Right cardiac atrium (tissue), 5 donors: ENCODE measurements around the gene APLF. TPM values are rescaled to one million over a fixed set of nuclear protein-coding genes. Genes with fewer than 3 reads are reported as not detected.
"Not testable (repeated sequence)": the region's sequence is repeated elsewhere in the genome, so short reads cannot be mapped to it uniquely, and the experiment has no call there.

Source experiments
- ATAC-seq, 2 donors: fragments of 200-7000 bp; cut with Tn5 transposase; one replicate each; pipeline versions ENCODE4 v1.8.0 to v1.9.1; 2020; ENCODE audit warnings: moderate library complexity in 2 of 2, mild to moderate bottlenecking in 1 of 2
- DNase-seq, 3 donors: peaks; one replicate each; pipeline ENCODE4 v3.0.0-alpha.2; 2020
- H3K27ac ChIP-seq: one replicate; pipeline ENCODE4 v1.5.1; 2013; ENCODE audit warnings: mild to moderate bottlenecking, low read length, control low read depth, moderate library complexity
- H3K27me3 ChIP-seq: one replicate; pipeline ENCODE4 v1.6.1; 2013; ENCODE audit not compliant: control insufficient read depth, insufficient read depth
- H3K4me1 ChIP-seq: one replicate; pipeline ENCODE4 v1.6.1; 2013; ENCODE audit warnings: low read length; ENCODE audit not compliant: control insufficient read depth, insufficient read depth
- H3K4me3 ChIP-seq: one replicate; pipeline ENCODE4 v1.5.1; 2013; ENCODE audit warnings: low read length, control low read depth
- H3K9me3 ChIP-seq: one replicate; pipeline ENCODE4 v1.6.1; 2013; ENCODE audit warnings: low read length; ENCODE audit not compliant: control insufficient read depth
- WGBS: extraction: QIAGEN DNeasy Blood & Tissue Kit; methylation state at CpG from one replicate; pipeline ENCODE4 v1.1.7; 2013; 5-methylcytosine and 5-hydroxymethylcytosine counted together
- intact Hi-C, 4 donors: fragments of 100-400 bp; cut with DNase I; formaldehyde crosslinking; loops; one replicate each; pipeline versions ENCODE4 v1.11.0 to v1.14.0; 2022 to 2023
- polyA plus RNA-seq: library from polyadenylated mRNA; stranded (reverse); fragments of 200-250 nt; gene quantifications from one replicate; pipeline ENCODE4 v1.2.3, GENCODE V29; 2013
- total RNA-seq, 4 donors: library from RNA; stranded (reverse); fragmentation: NEBNext Ultra II Directional; extraction: Animal tissue kit (Norgen Biotek cat#: 25700); gene quantifications; one replicate each; pipeline ENCODE4 v1.2.1, GENCODE V29; 2021
- donor health status: healthy with polysubstance abuse.
- donor health status: DM: no; HTN: yes; CAD: no.
- donor health status: DM: no; HTN: no; CAD: no.
- donor health status: DM: no; HTN: yes; CAD: no; lungs with severe emphysema.
- donor health status: DM: yes; HTN: yes; CAD: no.

APLF gene
- total and polyA plus RNA-seq, 5 donors: 0.72 to 7.6 (median 6.6) TPM

- intact Hi-C loops: no loop called here
- Histone ChIP-seq H3K4me1 (no peaks in the 10 kb centered on the region), H3K27me3 (no peaks in the 10 kb centered on the region), H3K27ac (no peak overlapping the region), H3K4me3 (no peak overlapping the region), H3K9me3 (no peaks in the 10 kb centered on the region)
- no peak for DNase-seq
- no peak for ATAC-seq
- WGBS: 82% methylated on average over 3 of the region's 3 CpGs
Measured at GRCh38 chr2:68536000-68536399, 68.6 kb downstream of the APLF start.

GRCh38 chr2:68537011-68537410 is 69.6 kb downstream of the APLF start:
- ATAC-seq: no peak
- 92% methylated on average over 4 of the region's 4 CpGs for WGBS

GRCh38 chr2:68537809-68538208 is 70.4 kb downstream of the APLF start:
- WGBS: 54% methylated on average over 2 of the region's 2 CpGs
- H3K4me1 ChIP-seq: no peaks in the 10 kb centered on the region
- ATAC-seq (no peak), DNase-seq (no peak)
- no peaks in the 10 kb centered on the region for H3K9me3 ChIP-seq
- H3K4me3 ChIP-seq: no peak overlapping the region
- H3K27me3 ChIP-seq: no peaks in the 10 kb centered on the region
- no peak overlapping the region for H3K27ac ChIP-seq
- intact Hi-C loops: no loop called here

More at GRCh38 chr2:68537011-68537410, 69.6 kb downstream of the APLF start:
- H3K27me3 ChIP-seq: no peaks in the 10 kb centered on the region
- no peak overlapping the region for H3K4me3 ChIP-seq
- intact Hi-C loops: no loop called here
- DNase-seq: no peak
- H3K4me1 ChIP-seq: no peaks in the 10 kb centered on the region
- no peaks in the 10 kb centered on the region for H3K9me3 ChIP-seq
- H3K27ac ChIP-seq: no peak overlapping the region

DNA sequence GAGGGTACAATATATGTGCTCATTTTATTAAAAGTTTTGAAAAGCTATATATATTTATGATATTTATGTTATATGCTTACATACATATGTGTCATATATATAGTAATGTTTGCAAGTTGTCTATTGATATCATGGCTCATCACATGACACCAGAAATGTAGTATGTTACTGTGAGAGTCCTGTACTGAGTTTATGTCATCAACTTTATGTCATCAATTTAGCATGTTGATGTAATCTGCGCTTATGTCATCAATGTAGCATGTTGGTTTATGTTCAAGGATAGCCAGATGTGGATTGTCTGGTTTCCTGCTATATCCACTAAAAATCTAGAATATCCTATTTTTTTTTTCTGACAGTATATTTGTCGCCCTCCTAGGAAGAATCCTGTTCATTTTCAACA is 77.4 kb downstream of the APLF start:
- no peak overlapping the region for H3K27ac ChIP-seq
- no peak overlapping the region for H3K4me3 ChIP-seq
- DNase-seq (no peak), ATAC-seq (no peak)
- intact Hi-C loops: no loop called here
- WGBS: 92% methylated on average over 2 of the region's 2 CpGs
- no peaks in the 10 kb centered on the region for H3K4me1 ChIP-seq
- no peaks in the 10 kb centered on the region for H3K9me3 ChIP-seq
- H3K27me3 ChIP-seq: no peaks in the 10 kb centered on the region

GRCh38 chr2:68548396-68548795 is 81.0 kb downstream of the APLF start:
- Histone ChIP-seq H3K4me3 (no peak overlapping the region), H3K27ac (no peak overlapping the region), H3K4me1 (no peaks in the 10 kb centered on the region), H3K9me3 (no peaks in the 10 kb centered on the region), H3K27me3 (no peaks in the 10 kb centered on the region)
- ATAC-seq (no peak), DNase-seq (no peak)
- 54% methylated on average over 1 of the region's 1 CpG for WGBS
- intact Hi-C loops: no loop called here

DNA sequence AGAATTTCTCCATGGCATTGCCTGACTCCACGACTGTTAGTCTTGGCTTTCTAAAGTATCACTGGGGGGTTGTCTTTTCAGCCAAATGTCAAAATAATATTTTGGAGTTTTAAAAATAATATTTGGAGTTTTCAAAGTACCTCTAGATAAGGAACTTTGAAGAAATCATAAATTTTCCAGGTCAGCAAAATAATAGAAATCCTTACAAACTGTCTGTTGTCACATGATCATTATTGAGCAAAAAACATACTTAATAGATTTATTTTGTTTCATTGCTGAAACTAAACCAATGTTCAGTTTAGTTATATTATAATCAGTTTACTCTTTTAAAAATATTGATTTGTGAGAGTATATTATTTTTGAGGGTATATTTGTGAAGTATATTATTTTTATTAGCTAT is 85.7 kb downstream of the APLF start:
- no peaks in the 10 kb centered on the region for H3K4me1 ChIP-seq
- H3K27ac ChIP-seq: no peak overlapping the region
- 75% methylated on average over 1 of the region's 1 CpG for WGBS
- H3K9me3 ChIP-seq: no peaks in the 10 kb centered on the region
- ATAC-seq: no peak
- no peak overlapping the region for H3K4me3 ChIP-seq
- no peak for DNase-seq
- no peaks in the 10 kb centered on the region for H3K27me3 ChIP-seq
- intact Hi-C loops: no loop called here

- DNase-seq, H3K9me3 ChIP-seq, H3K27me3 ChIP-seq, ATAC-seq, intact Hi-C loops, H3K27ac ChIP-seq, H3K4me3 ChIP-seq, H3K4me1 ChIP-seq: not testable (repeated sequence)
- 96% methylated on average over 5 of the region's 5 CpGs for WGBS
Measured at GRCh38 chr2:68555425-68556206, 88.2 kb downstream of the APLF start.

- no peak overlapping the region for H3K4me3 ChIP-seq
- no peak overlapping the region for H3K27ac ChIP-seq
- no peak for ATAC-seq
- no peaks in the 10 kb centered on the region for H3K4me1 ChIP-seq
- H3K9me3 ChIP-seq: no peaks in the 10 kb centered on the region
- no peak for DNase-seq
- H3K27me3 ChIP-seq: no peaks in the 10 kb centered on the region
- intact Hi-C loops: no loop called here
Measured at GRCh38 chr2:68556381-68556780, 89.0 kb downstream of the APLF start.

DNA sequence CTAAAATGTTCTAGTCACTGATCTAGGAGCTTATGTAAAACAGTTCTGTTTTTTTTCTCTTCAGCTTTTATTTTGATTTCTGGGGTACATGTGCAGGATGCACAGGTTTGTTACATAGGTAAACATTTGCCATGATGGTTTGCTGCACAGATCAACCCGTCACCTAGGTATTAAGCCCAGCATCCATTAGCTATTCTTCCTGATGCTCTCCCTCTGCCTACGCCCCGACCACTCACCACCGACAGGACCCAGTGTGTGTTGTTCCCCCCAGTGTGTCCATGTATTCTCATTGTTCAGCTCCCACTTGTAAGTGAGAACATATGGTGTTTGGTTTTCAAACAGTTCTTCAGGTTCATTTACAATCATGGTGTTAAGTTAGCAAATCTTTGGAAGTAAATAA is 91.2 kb downstream of the APLF start:
- DNase-seq: no peak
- Histone ChIP-seq H3K4me3 (no peak overlapping the region), H3K9me3 (no peaks in the 10 kb centered on the region), H3K4me1 (no peaks in the 10 kb centered on the region), H3K27ac (no peak overlapping the region), H3K27me3 (no peaks in the 10 kb centered on the region)
- intact Hi-C loops: no loop called here
- WGBS: 81% methylated on average over 4 of the region's 4 CpGs
- ATAC-seq: no peak

DNA sequence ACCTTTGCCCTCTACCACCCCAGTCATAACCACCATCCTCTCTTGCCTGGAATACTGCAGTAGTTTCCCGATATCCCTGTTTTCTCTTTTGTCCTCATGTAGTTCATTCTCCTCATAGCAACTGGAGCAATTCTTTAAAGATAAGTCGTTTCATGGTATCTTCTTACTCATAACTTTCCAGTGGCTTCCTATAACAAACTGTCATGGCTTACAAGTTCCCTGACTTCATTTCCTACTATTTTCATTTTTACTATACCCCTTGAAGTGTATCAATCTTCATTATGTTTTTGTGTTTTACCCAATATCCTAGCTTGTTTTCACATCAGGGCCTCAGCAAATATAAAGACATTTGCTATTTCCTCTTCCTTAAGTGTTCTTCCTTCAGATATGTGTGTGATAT is 92.3 kb downstream of the APLF start:
- Histone ChIP-seq H3K4me1 (no peaks in the 10 kb centered on the region), H3K27ac (no peak overlapping the region), H3K4me3 (no peak overlapping the region), H3K27me3 (no peaks in the 10 kb centered on the region), H3K9me3 (no peaks in the 10 kb centered on the region)
- 88% methylated on average over 2 of the region's 2 CpGs for WGBS
- ATAC-seq (no peak), DNase-seq (no peak)
- intact Hi-C loops: no loop called here

GRCh38 chr2:68560545-68560944 is 93.2 kb downstream of the APLF start:
- Histone ChIP-seq H3K27me3 (no peaks in the 10 kb centered on the region), H3K9me3 (no peaks in the 10 kb centered on the region), H3K4me3 (no peak overlapping the region), H3K4me1 (no peaks in the 10 kb centered on the region), H3K27ac (no peak overlapping the region)
- 91% methylated on average over 2 of the region's 2 CpGs for WGBS
- no peak for DNase-seq
- ATAC-seq: no peak
- intact Hi-C loops: no loop called here

GRCh38 chr2:68561372-68561771 is 94.0 kb downstream of the APLF start:
- no peaks in the 10 kb centered on the region for H3K27me3 ChIP-seq
- no peaks in the 10 kb centered on the region for H3K4me1 ChIP-seq
- no peak overlapping the region for H3K4me3 ChIP-seq

More at GRCh38 chr2:68561372-68561771, 94.0 kb downstream of the APLF start:
- Histone ChIP-seq H3K27ac (no peak overlapping the region), H3K9me3 (no peaks in the 10 kb centered on the region)
- ATAC-seq: no peak
- WGBS: 75% methylated on average over 3 of the region's 3 CpGs
- DNase-seq: no peak
- intact Hi-C loops: no loop called here
